NCI-H2029 treated with DMSO at 0.1 percent for 48 hours (cell line): ENCODE results near the gene CELSR3.

Source experiments
- DNase-seq: peaks from one replicate; lab custom pipeline; 2025; lab: John Stamatoyannopoulos, UW

The CELSR3 gene

GRCh38 chr3:48661501-48662144 is 1.1 kb downstream of the CELSR3 start:
- no peak for DNase-seq

DNA sequence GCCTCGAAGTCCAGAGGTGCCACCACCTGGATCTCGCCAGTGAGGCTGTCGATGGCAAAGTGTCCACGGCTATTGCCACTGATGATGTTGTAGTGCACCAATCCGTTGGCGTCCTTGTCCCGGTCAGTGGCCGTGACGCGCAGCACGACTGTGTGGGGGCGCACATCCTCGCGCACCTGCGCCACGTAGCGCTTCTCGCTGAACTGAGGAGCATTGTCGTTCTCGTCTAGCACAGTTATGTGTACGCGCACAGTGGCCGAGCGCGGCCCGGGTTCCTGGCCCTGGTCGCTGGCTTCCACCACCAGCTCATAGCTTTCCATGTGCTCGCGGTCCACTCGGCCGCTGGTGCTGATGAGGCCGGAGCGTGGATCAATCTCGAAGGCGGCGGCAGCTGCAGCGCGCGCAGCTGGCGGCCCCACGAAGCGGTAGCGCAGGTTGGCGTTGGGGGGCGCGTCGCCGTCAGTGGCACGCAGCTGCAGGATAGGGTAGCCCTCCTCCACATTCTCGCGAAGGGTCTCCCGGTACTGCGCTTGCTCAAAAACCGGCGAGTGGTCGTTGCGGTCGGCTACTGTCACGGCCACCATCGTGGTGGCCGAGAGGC is 1.8 kb downstream of the CELSR3 start:
- DNase-seq = no peak

- DNase-seq = no peak
Measured at GRCh38 chr3:48656841-48657281, 5.8 kb downstream of the CELSR3 start.

DNA sequence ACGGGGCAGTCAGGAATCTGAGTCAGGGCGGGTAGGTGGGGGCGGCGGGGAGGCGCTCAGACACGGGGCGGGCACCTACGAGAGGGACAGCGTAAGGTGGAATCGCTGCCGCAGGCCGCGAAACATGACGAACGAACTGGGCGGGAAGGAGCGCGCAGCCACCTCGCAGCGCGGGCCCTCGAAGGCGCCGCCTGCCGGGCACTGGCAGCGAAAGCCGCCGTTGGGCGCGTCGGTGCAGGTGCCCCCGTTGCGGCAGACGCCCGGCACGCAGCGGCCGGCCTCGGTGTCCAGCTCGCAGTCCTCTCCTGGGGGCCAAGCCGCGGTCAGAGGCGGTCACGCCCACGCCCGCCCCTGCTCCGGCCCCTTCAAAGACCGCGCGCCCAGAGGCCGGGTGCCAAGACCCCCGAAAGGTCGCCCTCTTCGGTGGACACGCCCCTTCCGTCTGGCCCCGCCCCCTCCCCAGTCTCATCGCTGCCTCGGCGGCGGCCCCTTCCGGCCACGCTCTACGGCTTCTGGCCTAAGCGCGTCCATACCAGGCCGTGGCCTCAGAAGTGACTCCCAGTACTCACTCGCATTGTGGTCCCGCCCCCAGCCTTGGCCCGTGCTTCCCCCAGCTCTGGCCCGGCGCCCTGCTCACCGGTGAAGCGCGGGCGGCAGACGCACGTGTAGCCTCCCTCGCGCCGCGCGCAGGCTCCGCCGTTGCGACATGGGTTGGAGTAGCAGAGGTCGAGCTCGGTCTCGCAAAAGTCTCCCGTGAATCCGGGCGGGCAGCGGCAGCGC is 6.4 kb downstream of the CELSR3 start:
- DNase-seq = no peak

- DNase-seq = no peak
Measured at GRCh38 chr3:48655606-48656005, 7.1 kb downstream of the CELSR3 start.

GRCh38 chr3:48655063-48655462 is 7.6 kb downstream of the CELSR3 start:
- DNase-seq = no peak

- DNase-seq = no peak
Measured at GRCh38 chr3:48652923-48653715, 9.6 kb downstream of the CELSR3 start.

DNA sequence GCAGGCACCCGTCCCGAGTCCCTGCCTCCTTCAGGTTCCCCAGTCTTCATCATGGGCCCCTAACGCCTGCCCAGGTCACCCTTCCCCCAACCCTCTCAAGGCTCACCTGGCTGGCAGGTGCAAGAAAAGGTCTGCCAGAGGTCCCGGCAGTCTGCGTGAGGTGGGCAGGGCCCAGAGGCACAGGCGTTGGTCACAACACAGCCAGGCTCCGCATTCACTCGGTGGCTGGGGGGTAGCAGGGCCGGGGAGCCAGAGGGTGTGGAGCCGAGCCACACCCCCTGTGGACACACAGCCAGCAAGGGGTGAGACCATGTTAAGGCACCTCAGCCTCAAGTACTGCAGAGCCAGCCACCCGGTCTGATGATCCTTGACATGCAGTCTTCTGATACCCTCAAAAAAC is 10.9 kb downstream of the CELSR3 start:
- no peak for DNase-seq

DNA sequence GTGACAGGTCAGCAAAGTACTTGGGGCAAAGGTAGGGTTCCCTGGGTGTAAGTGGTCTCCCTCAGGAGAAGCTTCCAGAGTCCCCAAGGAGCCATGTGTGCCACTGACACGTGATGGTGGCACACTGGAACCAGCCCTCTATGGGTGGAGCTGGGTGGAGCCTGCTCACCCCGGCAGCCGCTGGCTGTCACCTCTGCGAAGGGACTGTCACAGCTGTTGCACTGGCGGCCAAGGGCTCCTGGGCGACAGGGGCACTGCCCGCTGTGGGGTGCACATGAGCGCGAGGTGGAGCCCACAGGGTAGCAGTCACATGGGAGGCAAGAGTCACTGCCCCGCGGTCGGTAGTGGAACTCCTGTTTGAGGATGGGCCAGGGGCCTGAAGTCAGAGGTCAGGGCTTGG is 12.0 kb downstream of the CELSR3 start:
- no peak for DNase-seq

GRCh38 chr3:48648188-48648850 is 14.4 kb downstream of the CELSR3 start:
- DNase-seq = no peak

- DNase-seq = no peak
Measured at GRCh38 chr3:48647714-48648113, 15.0 kb downstream of the CELSR3 start.

- DNase-seq = no peak
Measured at GRCh38 chr3:48644898-48645760, 17.6 kb downstream of the CELSR3 start.

GRCh38 chr3:48642605-48643004 is 20.1 kb downstream of the CELSR3 start:
- DNase-seq = no peak

- DNase-seq = no peak
Measured at GRCh38 chr3:48641396-48641795, 21.3 kb downstream of the CELSR3 start.

- no peak for DNase-seq
Measured at GRCh38 chr3:48639944-48640606, 22.6 kb downstream of the CELSR3 start.

- DNase-seq = no peak
Measured at GRCh38 chr3:48637305-48637704, 25.4 kb downstream of the CELSR3 start.

- DNase-seq = no peak
Measured at GRCh38 chr3:48636149-48636655, 26.5 kb downstream of the CELSR3 start.

GRCh38 chr3:48635222-48636021 is 27.3 kb downstream of the CELSR3 start, which contains the start of gene SLC26A6:
TSS of gene SLC26A6 (minus strand) at chr3:48635461. CDS start at chr3:48635393, 68 bp downstream.
- peak; percentile 70 for DNase-seq

- DNase-seq = no peak
Measured at GRCh38 chr3:48634661-48635221, 27.9 kb downstream of the CELSR3 start.
